ENCODE results near the gene TBC1D24. TPM values are rescaled to one million over a fixed set of nuclear protein-coding genes. Genes with fewer than 3 reads are reported as not detected.

TBC1D24 gene
- total and polyA plus RNA-seq, 2 experiments from 2014 or later, result 5.4 to 21.0 TPM

- TF ChIP-seq ZNF462 (CRISPR knock-in tag; IDR thresholded peaks at IDR 0.05) (no peak), NANOG (IDR thresholded peaks at IDR 0.05; ENCODE audit: borderline replicate concordance) (no peak), POLR2AphosphoS5 (IDR thresholded peaks at IDR 0.05; ENCODE audit: low read depth) (no peak), REST (IDR thresholded peaks at IDR 0.05; ENCODE audit: unreplicated experiment) (no peak), JUNB (IDR thresholded peaks at IDR 0.05; ENCODE audit: unreplicated experiment) (no peak)
These were observed 40.4 kb downstream of the TBC1D24 start (continued) for GRCh38 chr16:2515180-2515851.
